Panc1 (cell line): ENCODE results near the gene TRIM62. TPM values are rescaled to one million over a fixed set of nuclear protein-coding genes. Genes with fewer than 3 reads are reported as not detected.

Experiments used
- ATAC-seq: fragments of 200-7000 bp; cut with Tn5 transposase; 2 replicates; pipeline ENCODE4 v1.9.1; 2020; ENCODE audit warnings: mild to moderate bottlenecking, moderate library complexity
- BruUV-seq: library from RNA; stranded (reverse); fragments of 400-500 nt; replicated peaks from 2 replicates; lab custom pipeline; 2021; lab: Mats Ljungman, UMichigan
- CTCF ChIA-PET: fragments of 300-600 bp; sonication (Branson Sonifier 250); formaldehyde crosslinking; loops from one replicate; lab custom pipeline; 2022; ENCODE audit warnings: antibody characterized with exemption; lab: Charles Lee
- POLR2A ChIA-PET: fragments of 300-600 bp; sonication (Branson Sonifier 250); formaldehyde crosslinking; loops from one replicate; lab custom pipeline; 2022; ENCODE audit warnings: antibody characterized with exemption; lab: Charles Lee
- DNase-seq: peaks from one replicate; pipeline ENCODE4 v3.0.0-alpha.2; 2010; ENCODE audit warnings: low read depth, low spot score
- H3K27ac ChIP-seq: 2 replicates; pipeline ENCODE4 v1.5.1; 2011; ENCODE audit warnings: mild to moderate bottlenecking, low read length, inconsistent platforms
- H3K27me3 ChIP-seq: fragments of 200-500 bp; sonication (Bioruptor generic); 2 replicates; pipeline ENCODE4 v1.6.0; 2014; ENCODE audit warnings: low read length, inconsistent platforms; ENCODE audit not compliant: control insufficient read depth, insufficient read depth
- H3K36me3 ChIP-seq: fragments of 200-500 bp; sonication (Bioruptor generic); 2 replicates; pipeline ENCODE4 v1.5.1; 2014; ENCODE audit warnings: inconsistent platforms, mild to moderate bottlenecking, low read length, moderate library complexity; ENCODE audit not compliant: control insufficient read depth, insufficient read depth
- H3K4me1 ChIP-seq: 2 replicates; pipeline ENCODE4 v1.5.1; 2011; ENCODE audit warnings: inconsistent platforms, mild to moderate bottlenecking, low read length, moderate library complexity; ENCODE audit not compliant: control insufficient read depth, insufficient read depth
- H3K4me3 ChIP-seq, 2 experiments: 2 replicates each; pipeline ENCODE4 v1.5.1; 2011 to 2012; ENCODE audit warnings: low read depth in 2 of 2, low read length in 2 of 2, mild to moderate bottlenecking in 2 of 2, inconsistent platforms in 1 of 2, moderate library complexity in 1 of 2
- H3K9me3 ChIP-seq: fragments of 200-500 bp; sonication (Bioruptor generic); 2 replicates; pipeline ENCODE4 v1.5.1; 2014; ENCODE audit warnings: low read depth, mild to moderate bottlenecking, inconsistent platforms, low read length, moderate library complexity; ENCODE audit not compliant: control insufficient read depth, insufficient read depth
- POLR2AphosphoS5 ChIP-seq: IDR thresholded peaks from 2 replicates; pipeline ENCODE4 v1.6.1; 2012; ENCODE audit warnings: mild to moderate bottlenecking, low read depth, low read length, moderate library complexity
- SIN3A ChIP-seq: IDR thresholded peaks from 2 replicates; pipeline ENCODE4 v1.6.1; 2012; ENCODE audit warnings: low read depth, mild to moderate bottlenecking, low read length, moderate library complexity, borderline replicate concordance; ENCODE audit not compliant: insufficient read depth
- TCF7L2 ChIP-seq: IDR thresholded peaks from 2 replicates; pipeline ENCODE4 v1.6.1; 2011; ENCODE audit warnings: mild to moderate bottlenecking, low read depth, low read length, inconsistent platforms
- in situ Hi-C: cut with HindIII; loops from 2 replicates; pipeline ENCODE4 v1.10.0; 2016; ENCODE audit warnings: low sequenced_read_pairs, low pct_unique_long_range_greater_than_20kb
- intact Hi-C: fragments of 100-400 bp; cut with micrococcal nuclease; formaldehyde crosslinking; loops from one replicate; pipeline ENCODE4 v1.10.0; 2022; ENCODE audit not compliant: unreplicated experiment
- total RNA-seq: library from RNA; stranded (reverse); gene quantifications from one replicate; pipeline ENCODE4 v1.2.1, GENCODE V29; 2021; ENCODE audit not compliant: unreplicated experiment
- TF ChIP-seq, protein P1 (sequence below): fragments of 450-650 bp; IDR thresholded peaks from 2 replicates; pipeline ENCODE4 v1.5.1; 2017; ENCODE audit warnings: mild to moderate bottlenecking
- TF ChIP-seq, protein P2 (sequence below), 2 experiments: IDR thresholded peaks; 2 replicates each; pipeline ENCODE4 v1.6.1; 2011 to 2012; ENCODE audit warnings: low read depth in 2 of 2, control low read depth in 1 of 2, low read length in 1 of 2, mild to moderate bottlenecking in 1 of 2, moderate library complexity in 1 of 2; ENCODE audit not compliant: insufficient read depth in 1 of 2

Gene TRIM62
- total RNA-seq, 1 experiment from 2014 or later, result 7.4 TPM

GRCh38 chr1:33146003-33146402 is 35.8 kb downstream of the TRIM62 start:
- no TSS peak for BruUV-seq
- TF ChIP-seq SIN3A, result no peak
- TF ChIP-seq, protein P1, sequence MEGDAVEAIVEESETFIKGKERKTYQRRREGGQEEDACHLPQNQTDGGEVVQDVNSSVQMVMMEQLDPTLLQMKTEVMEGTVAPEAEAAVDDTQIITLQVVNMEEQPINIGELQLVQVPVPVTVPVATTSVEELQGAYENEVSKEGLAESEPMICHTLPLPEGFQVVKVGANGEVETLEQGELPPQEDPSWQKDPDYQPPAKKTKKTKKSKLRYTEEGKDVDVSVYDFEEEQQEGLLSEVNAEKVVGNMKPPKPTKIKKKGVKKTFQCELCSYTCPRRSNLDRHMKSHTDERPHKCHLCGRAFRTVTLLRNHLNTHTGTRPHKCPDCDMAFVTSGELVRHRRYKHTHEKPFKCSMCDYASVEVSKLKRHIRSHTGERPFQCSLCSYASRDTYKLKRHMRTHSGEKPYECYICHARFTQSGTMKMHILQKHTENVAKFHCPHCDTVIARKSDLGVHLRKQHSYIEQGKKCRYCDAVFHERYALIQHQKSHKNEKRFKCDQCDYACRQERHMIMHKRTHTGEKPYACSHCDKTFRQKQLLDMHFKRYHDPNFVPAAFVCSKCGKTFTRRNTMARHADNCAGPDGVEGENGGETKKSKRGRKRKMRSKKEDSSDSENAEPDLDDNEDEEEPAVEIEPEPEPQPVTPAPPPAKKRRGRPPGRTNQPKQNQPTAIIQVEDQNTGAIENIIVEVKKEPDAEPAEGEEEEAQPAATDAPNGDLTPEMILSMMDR, result no peak
- no peak for TF ChIP-seq POLR2AphosphoS5
- TF ChIP-seq, protein P2, sequence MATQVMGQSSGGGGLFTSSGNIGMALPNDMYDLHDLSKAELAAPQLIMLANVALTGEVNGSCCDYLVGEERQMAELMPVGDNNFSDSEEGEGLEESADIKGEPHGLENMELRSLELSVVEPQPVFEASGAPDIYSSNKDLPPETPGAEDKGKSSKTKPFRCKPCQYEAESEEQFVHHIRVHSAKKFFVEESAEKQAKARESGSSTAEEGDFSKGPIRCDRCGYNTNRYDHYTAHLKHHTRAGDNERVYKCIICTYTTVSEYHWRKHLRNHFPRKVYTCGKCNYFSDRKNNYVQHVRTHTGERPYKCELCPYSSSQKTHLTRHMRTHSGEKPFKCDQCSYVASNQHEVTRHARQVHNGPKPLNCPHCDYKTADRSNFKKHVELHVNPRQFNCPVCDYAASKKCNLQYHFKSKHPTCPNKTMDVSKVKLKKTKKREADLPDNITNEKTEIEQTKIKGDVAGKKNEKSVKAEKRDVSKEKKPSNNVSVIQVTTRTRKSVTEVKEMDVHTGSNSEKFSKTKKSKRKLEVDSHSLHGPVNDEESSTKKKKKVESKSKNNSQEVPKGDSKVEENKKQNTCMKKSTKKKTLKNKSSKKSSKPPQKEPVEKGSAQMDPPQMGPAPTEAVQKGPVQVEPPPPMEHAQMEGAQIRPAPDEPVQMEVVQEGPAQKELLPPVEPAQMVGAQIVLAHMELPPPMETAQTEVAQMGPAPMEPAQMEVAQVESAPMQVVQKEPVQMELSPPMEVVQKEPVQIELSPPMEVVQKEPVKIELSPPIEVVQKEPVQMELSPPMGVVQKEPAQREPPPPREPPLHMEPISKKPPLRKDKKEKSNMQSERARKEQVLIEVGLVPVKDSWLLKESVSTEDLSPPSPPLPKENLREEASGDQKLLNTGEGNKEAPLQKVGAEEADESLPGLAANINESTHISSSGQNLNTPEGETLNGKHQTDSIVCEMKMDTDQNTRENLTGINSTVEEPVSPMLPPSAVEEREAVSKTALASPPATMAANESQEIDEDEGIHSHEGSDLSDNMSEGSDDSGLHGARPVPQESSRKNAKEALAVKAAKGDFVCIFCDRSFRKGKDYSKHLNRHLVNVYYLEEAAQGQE (IDR thresholded peaks at IDR 0.05; ENCODE audit: insufficient read depth in 1 of 2, low read depth in 2 of 2, low read length in 1 of 2), result no peak
- TF ChIP-seq TCF7L2, result no peak
- CTCF ChIA-PET, result interaction anchor here (0.5 kb wide), 1 partner anchor 310 kb away, joined by 4 read pairs; no protein-coding TSS in a partner anchor

DNA sequence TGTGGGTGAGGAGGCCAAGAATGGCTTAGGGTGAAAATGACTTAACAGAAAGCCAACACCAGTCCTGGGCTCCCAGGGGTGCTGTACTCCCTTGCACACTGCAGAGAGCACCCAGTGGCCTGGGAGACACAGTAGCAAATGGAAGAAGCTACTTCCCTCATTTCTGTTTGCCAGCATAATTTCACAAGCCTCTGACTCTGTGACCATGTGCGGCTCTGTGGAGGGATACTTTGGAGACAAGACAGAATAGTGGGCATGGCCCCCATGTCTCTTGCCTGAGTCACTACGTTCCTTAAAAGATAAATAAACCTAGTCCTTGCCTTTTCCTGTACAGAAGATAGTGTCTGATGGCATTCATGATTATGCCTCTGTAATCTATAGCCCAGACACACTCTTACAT is 38.1 kb downstream of the TRIM62 start:
- no TSS peak for BruUV-seq
- no peak for DNase-seq
- POLR2A ChIA-PET, result no interaction called here
- no peaks in the 10 kb centered on the region for H3K9me3 ChIP-seq
- intact Hi-C loops, result no loop called here
- no peaks in the 10 kb centered on the region for H3K27me3 ChIP-seq
- H3K27ac ChIP-seq, result no peak overlapping the region
- no peaks in the 10 kb centered on the region for H3K36me3 ChIP-seq
- ATAC-seq, result no peak
- H3K4me1 ChIP-seq, result no peaks in the 10 kb centered on the region
- TF ChIP-seq SIN3A, result no peak
- no peak for TF ChIP-seq POLR2AphosphoS5
- TF ChIP-seq, protein P1, result no peak
- TF ChIP-seq, protein P2 (IDR thresholded peaks at IDR 0.05; ENCODE audit: insufficient read depth in 1 of 2, low read depth in 2 of 2, low read length in 1 of 2), result no peak
- TF ChIP-seq TCF7L2, result no peak
- in situ Hi-C loops, result no loop called here
- no peak overlapping the region for H3K4me3 ChIP-seq
- CTCF ChIA-PET, result no interaction called here

More at GRCh38 chr1:33146003-33146402, 35.8 kb downstream of the TRIM62 start:
- no peak for ATAC-seq
- H3K4me3 ChIP-seq, result no peak overlapping the region
- H3K4me1 ChIP-seq, result no peaks in the 10 kb centered on the region
- no peak for DNase-seq
- intact Hi-C loops (no loop called here), in situ Hi-C loops (no loop called here)
- no peak overlapping the region for H3K27ac ChIP-seq
- no peaks in the 10 kb centered on the region for H3K36me3 ChIP-seq
- POLR2A ChIA-PET, result interaction anchor here (0.6 kb wide), 1 partner anchor 64 kb away, joined by 6 read pairs; no protein-coding TSS in a partner anchor
- no peaks in the 10 kb centered on the region for H3K27me3 ChIP-seq
- H3K9me3 ChIP-seq, result no peaks in the 10 kb centered on the region
